HG03280 (cell line): ENCODE data around the gene STARD10.

ENCODE experiments used
- ATAC-seq: cut with Tn5 transposase; IDR thresholded peaks from one replicate; pipeline ENCODE4 v1.9.1; 2021; ENCODE audit warnings: mild to moderate bottlenecking, moderate library complexity; ENCODE audit not compliant: unreplicated experiment

Gene STARD10

DNA sequence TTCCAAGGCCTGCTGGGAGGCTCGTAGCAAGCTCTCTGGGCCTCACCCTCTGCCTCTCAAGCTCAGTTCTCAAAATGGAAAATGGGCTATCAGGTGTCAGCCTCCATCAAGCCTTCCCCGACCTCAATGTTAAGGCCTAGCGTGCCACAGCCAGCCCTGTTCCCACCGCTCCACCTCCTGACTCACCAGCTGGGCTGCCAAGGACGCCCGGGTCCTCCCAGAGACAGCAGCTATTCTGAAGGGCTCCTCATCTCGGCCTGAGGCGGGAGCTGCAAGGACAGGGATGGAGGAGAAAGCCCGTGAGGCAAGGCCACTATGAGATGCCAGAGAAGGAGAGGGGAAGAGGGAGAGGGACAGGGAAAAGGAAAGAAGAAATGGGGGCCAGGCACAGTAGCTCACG lies 61.5 kb downstream of the STARD10 start:
- no peak for ATAC-seq

DNA sequence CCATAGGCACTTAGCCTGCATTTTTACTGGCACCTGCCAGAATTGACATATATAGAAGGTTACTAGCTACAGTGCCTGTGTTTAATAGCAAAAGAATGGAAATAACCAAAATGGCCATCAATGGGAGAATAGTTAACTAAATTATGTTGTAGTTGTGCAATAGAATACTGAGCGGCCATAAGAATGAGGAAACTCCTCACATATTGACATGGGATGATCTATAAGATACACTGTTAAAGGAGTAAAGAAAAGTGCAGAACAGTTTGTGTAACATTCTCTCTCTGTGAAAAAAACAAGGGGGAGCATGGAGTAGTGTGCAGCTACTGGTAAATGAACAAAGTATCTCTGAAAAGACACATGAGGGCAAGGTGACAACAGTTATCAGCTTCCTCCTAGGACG lies 63.1 kb downstream of the STARD10 start:
- ATAC-seq = no peak

DNA sequence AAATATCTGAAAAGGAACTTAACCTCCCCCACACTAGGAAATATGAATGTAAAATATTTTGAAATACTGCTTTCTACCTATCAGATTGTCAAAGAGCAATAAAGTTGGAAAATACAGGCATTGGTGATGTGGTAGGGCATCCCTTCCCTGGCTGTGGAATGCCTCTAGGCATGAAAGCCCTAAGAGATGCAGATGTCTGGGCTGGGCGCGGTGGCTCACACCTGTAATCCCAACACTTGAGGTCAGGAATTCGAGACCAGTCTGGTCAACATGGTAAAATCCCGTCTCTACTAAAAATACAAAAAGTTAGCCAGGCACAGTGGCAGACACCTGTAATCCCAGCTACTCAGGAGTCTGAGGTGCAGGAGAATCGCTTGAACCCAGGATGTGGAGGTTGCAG lies 63.6 kb downstream of the STARD10 start:
- ATAC-seq = no peak

DNA sequence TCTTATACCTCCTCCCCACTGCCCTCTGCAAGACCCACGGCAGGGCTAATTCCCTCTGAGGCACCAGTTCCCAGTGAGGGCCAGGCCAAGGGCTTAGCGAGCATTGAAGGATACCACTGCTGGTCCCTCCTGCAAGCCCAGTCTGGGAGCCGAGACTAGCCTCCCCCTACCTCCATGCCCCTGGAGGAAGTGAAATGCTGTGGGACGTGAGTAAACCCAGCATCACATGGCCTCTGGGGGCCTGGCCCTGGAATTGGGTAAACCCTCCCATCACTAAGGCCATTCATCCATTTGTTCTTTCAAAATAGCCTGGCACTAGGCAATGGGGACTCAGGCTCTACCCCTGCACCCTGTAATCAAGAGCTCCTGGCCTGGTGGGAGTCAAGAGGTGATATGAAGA lies 66.3 kb downstream of the STARD10 start:
- ATAC-seq = no peak

DNA sequence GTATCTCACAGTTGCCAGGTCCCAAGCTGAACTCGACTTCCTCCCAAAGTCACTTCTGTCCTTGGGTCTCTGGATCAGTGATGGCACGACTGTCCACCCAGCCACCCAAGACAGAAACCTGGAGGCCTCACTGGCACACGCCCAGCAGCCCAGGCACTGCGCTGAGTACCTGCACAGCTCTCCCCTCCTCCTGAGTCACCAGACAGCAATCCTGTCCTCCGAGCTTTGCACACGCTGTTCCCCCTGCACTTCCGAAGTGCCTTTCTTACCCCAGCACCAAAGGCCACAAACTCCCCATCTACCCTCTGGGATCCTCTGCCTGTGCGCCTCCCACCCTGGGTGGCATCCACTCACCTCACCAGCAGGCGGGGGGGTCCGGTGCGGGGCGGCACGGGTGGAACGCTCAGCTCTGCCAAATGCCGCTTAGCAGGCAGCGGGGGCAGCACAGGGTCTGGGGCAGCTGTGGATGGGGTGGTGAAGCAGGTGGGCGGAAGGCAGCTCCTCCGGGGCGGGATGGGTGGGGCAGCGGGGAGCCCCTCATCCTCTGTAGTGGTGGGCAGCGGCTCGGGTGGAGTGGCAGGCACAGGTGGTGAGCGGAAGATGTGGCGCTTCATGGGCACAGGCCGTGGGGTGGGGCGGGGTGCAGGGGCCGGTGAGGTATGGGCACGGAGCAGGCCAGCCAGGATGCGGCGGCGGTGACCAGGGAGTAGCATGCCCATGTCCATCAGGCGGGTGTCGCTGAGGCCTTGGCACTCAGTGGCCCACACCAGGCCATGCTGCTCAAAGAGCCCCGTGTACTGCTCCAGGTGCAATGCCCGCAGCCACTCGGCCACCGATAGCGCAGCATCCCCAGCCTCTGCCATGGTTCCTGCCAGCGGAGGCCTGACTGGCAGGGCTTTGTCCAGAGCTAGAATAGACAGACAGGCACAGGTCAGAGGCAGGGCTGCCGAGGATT lies 67.3 kb downstream of the STARD10 start:
- no peak for ATAC-seq

DNA sequence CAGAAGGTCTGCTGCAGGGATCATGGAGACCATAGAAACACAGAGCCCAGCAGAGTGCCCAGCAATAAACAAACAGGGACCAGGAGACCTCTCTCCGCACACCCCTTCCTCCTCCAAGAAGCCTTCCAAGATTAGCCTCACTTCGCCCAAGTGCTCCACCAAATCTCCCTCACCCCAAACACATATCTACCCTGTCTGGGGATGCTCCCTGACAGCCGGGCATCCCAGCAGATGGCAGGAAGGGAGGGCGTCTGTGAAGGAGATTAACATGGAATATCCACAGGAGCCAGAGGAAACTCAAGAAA lies 68.2 kb downstream of the STARD10 start:
- no peak for ATAC-seq

DNA sequence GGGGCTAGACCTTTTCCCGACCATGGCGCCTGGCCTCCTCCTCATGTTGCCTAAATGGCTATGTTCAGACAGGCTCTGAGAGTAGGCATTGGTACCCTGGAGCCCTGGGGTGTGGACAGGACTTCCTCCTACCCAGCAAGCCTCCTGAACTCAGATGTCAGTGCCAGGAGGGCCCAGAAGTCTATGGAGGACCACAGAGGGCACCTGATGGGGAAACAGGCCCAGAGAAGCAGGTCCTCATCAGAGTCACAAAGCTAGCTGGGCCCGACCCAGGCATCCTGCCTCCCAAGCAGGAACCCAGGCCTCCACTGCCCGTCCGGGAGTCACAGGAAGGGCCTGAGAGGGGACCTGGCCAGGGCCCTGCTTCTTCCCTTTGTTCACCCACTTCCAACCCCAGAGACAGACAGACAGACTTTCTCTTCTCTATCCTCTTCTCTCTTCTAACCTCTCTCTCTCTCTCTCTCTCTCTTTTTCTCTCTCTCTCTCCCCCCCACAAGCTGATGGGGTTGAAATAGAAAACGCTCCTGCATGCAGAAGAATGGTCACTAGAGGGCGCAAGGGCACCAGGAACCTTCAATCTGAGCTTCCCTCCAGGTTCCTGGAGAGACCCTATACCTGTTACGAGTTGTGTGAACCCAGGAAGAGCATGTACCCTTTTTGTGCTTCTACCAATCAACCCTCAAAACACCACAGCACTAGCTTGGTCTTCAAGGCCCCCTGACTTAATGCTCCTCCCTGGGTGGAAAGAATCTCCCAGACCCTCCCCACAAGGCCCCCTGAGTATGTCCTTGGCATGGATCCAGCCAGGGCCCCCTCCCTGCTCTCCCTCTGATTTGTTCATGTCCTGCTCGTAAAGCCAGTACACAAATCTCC lies 68.8 kb downstream of the STARD10 start:
- ATAC-seq = no peak

DNA sequence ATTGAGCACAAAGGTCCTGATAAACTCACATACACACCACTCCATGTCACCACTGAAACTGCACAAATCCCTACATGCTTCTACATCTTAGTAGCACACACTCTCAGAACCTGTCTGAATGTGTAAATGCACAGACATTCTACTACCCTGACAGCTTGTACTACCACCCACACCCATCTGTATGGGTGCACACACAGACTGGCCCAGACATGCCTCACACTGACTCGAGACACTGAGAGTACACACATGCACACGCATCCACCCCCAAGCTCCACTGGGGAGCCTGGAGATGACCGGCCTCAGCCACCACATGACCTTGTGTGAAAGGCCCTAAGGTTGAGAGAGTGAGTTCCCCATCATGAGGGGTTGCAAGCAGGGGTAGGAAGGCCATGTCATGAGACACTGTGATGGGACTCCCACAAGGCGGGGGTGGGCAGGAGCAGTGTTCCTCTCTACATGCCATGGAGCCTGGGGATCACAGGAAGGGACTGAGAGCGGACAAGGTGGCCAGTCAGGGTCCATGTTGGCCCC lies 69.8 kb downstream of the STARD10 start:
- ATAC-seq = no peak

DNA sequence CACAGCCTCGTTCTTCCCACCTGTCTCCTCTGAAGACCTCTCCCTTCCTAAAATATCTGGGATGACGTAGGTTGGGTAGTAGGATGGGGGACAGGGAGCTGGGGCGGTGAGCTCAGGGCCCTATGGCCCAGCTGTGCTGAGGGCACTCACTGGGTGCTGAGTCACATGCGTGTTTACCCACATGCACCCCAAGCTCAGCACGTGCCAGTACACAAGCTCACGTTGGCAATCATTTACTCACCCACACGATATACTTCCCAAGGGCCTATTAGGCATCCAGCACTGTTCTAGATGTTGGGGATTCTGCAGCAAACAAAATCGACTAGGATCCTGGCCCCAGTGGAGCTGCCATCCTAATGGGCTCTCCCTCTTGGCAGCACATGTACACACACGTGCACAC lies 70.3 kb downstream of the STARD10 start:
- ATAC-seq = no peak

DNA sequence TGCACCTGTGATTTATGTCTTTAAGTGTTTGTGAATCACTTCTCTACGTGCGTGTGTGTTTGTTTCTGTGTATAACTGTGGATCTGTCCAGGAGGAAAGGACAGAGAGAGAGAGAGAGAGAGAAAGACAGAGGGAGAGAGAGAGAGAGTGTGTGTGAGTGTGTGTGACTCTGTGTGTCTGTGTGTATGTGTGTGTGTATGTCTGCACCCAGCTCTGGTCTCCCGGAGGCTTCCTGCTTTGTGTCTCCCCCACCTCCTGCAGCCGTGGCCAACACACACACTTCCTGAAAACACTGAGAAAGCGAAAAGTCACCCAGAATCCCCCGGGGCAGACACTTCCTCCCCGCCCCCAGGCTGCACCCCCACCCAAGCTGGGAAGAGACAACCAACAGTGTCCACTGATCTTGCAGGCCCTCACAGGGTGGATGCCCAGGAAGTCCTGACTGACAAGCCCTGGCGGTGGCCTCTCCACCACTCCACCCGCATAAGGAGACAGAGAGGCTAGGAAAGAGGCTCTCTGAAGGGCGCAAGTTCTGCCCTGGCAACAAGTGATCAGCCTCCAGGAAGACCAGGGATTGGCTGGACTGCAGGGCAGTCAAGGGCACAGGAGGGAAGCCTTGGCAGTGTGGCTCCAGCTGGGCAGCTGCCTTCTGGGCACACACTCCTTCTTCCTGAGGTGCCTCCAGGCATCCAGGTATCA lies 71.6 kb downstream of the STARD10 start:
- ATAC-seq = peak; percentile 78

DNA sequence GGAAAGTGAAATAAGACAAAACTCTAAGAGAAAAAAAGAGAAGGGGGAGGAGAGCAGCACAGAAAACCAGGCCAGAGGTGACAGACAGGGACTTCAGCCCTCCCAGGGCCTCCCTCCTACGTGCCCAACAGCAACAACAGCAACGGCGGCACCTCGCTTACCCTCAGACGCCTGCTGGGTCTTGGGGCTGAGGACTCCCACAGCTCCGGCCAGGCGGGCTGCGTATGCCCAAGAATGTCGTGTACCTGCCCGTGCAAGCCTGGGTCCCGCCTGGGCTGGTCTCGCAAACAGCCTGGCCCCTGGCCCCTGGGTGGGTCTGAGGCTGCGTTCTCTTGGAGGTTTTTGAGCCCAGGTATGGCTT lies 72.2 kb downstream of the STARD10 start:
- no peak for ATAC-seq

DNA sequence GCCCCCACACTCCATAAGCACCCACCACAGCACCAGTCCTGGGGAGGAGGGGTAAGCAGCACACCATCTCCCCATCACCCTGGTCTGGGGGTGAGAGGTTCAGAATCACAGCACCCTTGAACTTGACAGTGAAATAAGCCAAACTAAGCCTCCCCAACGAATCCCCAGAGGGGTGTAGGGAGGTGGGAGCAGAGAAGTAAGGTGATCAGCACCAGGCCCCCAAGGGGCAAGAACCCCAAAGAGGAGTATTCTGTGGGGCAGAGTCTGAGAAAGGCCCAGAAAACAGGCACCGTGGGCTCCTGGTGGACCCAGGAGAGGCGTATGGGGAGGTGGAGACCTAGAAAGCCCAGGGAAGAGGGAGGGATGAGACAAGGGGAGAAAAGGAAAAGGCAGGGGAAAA lies 72.6 kb downstream of the STARD10 start:
- ATAC-seq = no peak

DNA sequence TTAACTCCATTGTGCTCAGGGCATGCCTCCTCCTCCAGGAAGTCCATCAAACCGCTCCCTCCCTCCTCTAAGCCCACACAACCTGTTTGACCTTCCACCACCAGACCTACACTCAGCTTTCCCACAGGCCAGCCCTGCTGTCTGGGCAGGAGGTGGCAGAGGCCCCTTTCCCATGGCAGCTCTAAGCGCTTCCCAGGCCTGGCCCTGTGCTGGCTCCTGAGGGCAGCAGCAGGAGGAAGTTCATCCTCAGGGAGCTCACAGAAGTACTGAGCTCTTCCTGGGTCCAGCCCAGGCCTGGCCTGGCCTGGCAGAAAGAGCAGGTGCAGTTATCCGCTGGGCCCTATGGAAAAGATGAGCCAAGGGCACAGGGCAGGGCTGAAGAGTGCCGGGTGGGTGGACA lies 73.1 kb downstream of the STARD10 start:
- ATAC-seq = no peak

DNA sequence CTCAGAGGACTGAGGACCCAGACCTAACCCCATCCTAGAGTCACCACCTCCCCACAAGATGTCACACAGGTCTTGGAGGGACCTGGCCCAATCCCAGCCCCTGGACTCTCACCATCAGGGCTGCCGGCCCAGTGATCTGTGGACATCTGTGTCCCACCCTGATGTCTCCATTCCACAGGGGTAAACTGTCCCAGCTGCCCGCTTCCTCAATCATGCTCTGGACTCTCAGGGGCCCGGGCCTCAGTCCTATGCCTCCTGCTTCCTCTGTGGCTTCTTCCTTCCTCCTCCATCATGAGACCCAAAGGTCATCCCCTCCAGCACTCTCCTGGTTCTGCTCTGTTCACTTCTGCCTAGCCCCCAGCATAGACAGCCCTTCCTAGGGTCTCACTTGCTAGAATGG lies 73.8 kb downstream of the STARD10 start:
- ATAC-seq = no peak

DNA sequence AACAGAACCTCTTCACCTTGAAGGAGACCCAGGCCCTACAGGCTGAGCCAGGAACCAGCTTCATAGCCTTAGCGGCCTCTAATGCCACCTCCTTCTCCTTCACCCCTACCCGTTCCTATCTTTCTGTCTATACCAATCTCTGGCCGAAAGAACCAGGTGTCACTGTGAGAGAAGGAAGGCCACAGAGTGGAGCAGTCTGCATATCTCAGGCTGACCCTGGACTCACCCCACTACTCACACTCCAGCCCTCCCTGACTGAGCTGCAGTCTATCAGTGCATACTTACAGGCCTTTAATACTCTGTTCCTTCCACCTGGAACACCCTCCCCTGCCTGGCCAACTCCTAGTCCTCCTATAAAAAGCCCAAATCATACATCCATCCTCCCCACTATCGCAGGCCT lies 74.3 kb downstream of the STARD10 start:
- no peak for ATAC-seq

DNA sequence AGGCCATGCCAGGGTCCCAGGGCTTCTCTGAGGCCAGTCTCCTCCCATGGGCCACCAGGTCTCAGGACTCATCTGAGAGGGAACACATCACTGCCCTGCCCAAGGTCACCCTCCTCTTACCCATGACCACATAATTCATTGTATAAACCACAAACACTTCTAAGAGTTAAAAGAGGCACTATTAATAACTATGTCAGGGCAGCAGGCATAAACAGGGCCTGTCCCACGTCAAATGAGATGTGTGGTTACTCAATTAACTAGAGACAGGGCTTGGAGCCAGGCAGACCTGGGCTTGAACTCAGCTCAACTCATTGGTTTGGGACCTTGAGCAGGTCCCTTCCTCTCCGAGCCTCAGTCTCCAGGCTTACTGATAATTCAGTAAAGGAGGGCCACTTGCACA lies 74.7 kb downstream of the STARD10 start:
- ATAC-seq = no peak

DNA sequence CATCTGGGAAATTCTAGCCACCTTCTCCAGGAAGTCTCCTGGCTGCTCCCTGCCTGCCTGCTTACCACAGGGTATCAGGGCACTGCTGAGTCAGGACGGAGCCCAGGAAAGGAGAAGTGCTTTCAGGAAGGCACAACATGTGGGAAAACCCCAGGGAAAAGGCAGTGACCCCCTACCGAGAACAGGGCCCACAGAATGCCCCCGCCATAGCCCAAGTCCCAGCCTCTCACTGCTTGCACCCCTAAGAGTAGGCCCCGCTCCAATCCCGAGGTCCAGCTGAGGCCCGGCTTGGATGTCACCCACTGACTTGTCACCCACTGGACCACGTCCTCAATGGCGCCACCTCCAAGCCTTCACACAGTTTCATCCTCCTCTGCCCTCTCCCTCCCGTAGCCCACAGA lies 75.7 kb downstream of the STARD10 start:
- ATAC-seq = no peak

DNA sequence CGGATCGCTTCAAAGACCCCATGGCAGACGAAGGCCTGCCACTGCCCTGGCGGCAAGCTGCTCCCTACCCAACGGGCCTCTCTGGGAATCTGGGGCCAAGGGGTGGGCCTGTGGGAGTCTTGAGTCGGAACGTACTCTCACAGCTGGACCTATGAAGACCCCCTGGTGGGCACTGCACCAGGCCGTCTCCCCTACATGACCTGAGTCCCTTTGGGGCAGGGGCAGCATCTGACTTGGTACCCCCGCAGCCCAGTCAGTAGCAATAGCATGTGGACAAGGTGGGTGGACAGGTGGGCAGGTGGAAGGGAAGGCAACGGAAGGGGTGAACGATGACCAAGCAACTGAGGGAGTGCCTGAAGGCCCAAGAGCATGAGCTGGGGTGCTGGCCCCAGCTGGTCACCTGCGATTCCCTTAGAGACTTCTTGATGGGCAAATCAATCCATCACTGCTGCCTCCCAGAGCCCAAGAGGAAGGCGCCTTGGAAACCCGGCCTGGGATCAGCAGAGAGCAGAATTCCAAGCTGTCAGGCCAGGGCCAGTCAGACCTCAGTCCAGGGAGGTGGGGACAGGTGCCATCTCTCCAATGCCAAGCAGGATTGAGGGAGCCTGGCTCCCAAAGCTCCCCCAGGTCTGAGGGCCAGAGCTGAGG lies 76.9 kb downstream of the STARD10 start:
- no peak for ATAC-seq

DNA sequence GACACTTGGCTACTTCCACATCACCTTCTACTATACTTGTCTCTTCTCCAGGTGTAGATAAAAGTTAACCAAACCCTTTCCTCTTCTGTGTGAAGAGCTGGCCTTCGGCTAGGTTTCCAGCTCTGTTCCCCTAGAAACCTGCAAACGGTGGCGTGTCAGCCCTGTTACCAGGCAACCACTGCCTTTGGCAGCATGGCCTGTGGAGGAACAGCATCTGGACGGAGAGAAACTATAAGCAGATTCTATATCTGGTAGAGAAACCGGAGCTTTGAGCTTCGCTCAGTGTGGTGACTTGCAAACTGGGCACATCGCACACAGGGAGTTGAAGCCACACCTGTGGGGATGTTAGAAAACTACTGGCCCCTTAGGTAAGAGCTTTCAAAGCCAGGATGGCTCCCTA lies 77.6 kb downstream of the STARD10 start:
- no peak for ATAC-seq

DNA sequence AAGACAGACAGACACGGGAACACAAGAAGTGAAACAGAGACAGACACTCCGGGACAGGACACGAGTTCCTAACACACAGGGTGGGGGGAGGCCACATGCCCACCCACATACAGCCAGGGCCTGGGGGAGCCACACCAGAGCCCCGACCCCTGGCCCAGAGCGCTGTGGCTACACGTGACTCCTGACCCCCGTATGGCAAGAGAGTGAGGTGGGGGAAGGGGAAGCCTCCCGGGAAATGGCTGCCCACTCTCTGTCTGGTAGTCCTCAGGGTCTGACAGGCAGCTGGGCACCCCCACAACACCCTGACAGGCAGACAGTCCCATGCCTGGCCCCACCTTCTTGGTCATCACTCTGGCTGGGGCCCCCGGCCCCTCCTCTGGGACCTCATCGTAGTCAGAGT lies 81.0 kb downstream of the STARD10 start:
- ATAC-seq = no peak
